B cell (primary cell): Measurements from ENCODE around the gene ZBP1.

Source experiments
- CTCF ChIP-seq: fragments of 200-600 bp; IDR thresholded peaks from one replicate; pipeline ENCODE4 v1.8.0; 2022; ENCODE audit warnings: antibody characterized with exemption, mild to moderate bottlenecking
- EZH2 ChIP-seq: IDR thresholded peaks from 2 replicates; pipeline ENCODE4 v1.6.1; 2012; ENCODE audit warnings: borderline replicate concordance, low read depth, mild to moderate bottlenecking, moderate library complexity, low read length; ENCODE audit not compliant: insufficient read depth, poor library complexity, severe bottlenecking

GRCh38 chr20:57628047-57628961 lies 8.1 kb upstream of the ZBP1 start:
- no peak for TF ChIP-seq EZH2
- TF ChIP-seq CTCF = no peak
